Peyer's patch (tissue), 4 donors: ENCODE measurements around the gene INPP5A.

Source experiments
- CTCF ChIP-seq, 6 experiments: fragments of 450-650 bp in 4 of 6; fragments of 200-600 bp in 2 of 6; sonication (generic) in 1 of 6; IDR thresholded peaks; one replicate each; pipeline ENCODE4 v1.5.1; 2017 to 2019; ENCODE audit warnings: antibody characterized with exemption in 6 of 6, mild to moderate bottlenecking in 3 of 6, moderate library complexity in 1 of 6
- POLR2A ChIP-seq, 2 donors: fragments of 450-650 bp; IDR thresholded peaks; one replicate each; pipeline ENCODE4 v1.5.1; 2017; ENCODE audit warnings: antibody characterized with exemption in 2 of 2, mild to moderate bottlenecking in 2 of 2, moderate library complexity in 2 of 2

- no peak for TF ChIP-seq CTCF (IDR thresholded peaks at IDR 0.05)
- no peak for TF ChIP-seq POLR2A (IDR thresholded peaks at IDR 0.05)
Observed at GRCh38 chr10:132828681-132829080, 291.1 kb downstream of the INPP5A start.
